ENCODE measurements around the gene VWA5B1. TPM values are rescaled to one million over a fixed set of nuclear protein-coding genes. Genes with fewer than 3 reads are reported as not detected.

The VWA5B1 gene
- total RNA-seq, 3 donors from 2014 or later (not counting 1 experiment from before 2014, with no cell fraction given) = not detected

- H3K27me3 Mint-ChIP-seq (ENCODE audit: low read depth in 2 of 2) = peaks cover 38 to 53% of the 10 kb centered on the region in 2 donors
- H3K27ac Mint-ChIP-seq = no peak overlapping the region
- H3K27me3 ChIP-seq (ENCODE audit: control insufficient read depth, insufficient read depth, low read length) = peaks cover 7% of the 10 kb centered on the region
- no peak overlapping the region for H3K4me3 Mint-ChIP-seq
- intact Hi-C loops (cut with micrococcal nuclease) = no loop called here
- ATAC-seq (no peak), DNase-seq (no peak)
- no peak for TF ChIP-seq CTCF (IDR thresholded peaks at IDR 0.05)
- 5% methylated on average over 42 of the region's 42 CpGs for WGBS (ENCODE audit: insufficient coverage)
- no peaks in the 10 kb centered on the region for H3K9me3 Mint-ChIP-seq
- H3K4me1 ChIP-seq (ENCODE audit: control insufficient read depth, insufficient read depth, low read length) = no peaks in the 10 kb centered on the region
- no peak overlapping the region for H3K4me3 ChIP-seq (ENCODE audit: low read length)
- H3K36me3 ChIP-seq (ENCODE audit: control insufficient read depth, insufficient read depth, low read length) = no peaks in the 10 kb centered on the region
- H3K4me1 Mint-ChIP-seq = peaks cover 0 to 4% of the 10 kb centered on the region in 2 donors
- H3K36me3 Mint-ChIP-seq = no peaks in the 10 kb centered on the region
- H3K27ac ChIP-seq (ENCODE audit: low read length) = no peak overlapping the region
- H3K9me3 ChIP-seq (ENCODE audit: control insufficient read depth, insufficient read depth, low read length) = no peaks in the 10 kb centered on the region
Observed at GRCh38 chr1:20366056-20366462, 75.4 kb downstream of the VWA5B1 start.

- ATAC-seq (no peak), DNase-seq (no peak)
- Mint-ChIP-seq H3K9me3 (no peaks in the 10 kb centered on the region), H3K4me3 (no peak overlapping the region), H3K36me3 (no peaks in the 10 kb centered on the region), H3K27ac (no peak overlapping the region), H3K27me3 (ENCODE audit: low read depth in 2 of 2) (peaks cover 34 to 53% of the 10 kb centered on the region in 2 donors), H3K4me1 (peaks cover 0 to 4% of the 10 kb centered on the region in 2 donors)
- 7% methylated on average over 70 of the region's 70 CpGs for WGBS (ENCODE audit: insufficient coverage)
- TF ChIP-seq CTCF (IDR thresholded peaks at IDR 0.05) = no peak
- no peaks in the 10 kb centered on the region for H3K4me1 ChIP-seq (ENCODE audit: control insufficient read depth, insufficient read depth, low read length)
- no peak overlapping the region for H3K27ac ChIP-seq (ENCODE audit: low read length)
- peaks cover 7% of the 10 kb centered on the region for H3K27me3 ChIP-seq (ENCODE audit: control insufficient read depth, insufficient read depth, low read length)
- H3K4me3 ChIP-seq (ENCODE audit: low read length) = no peak overlapping the region
- H3K36me3 ChIP-seq (ENCODE audit: control insufficient read depth, insufficient read depth, low read length) = no peaks in the 10 kb centered on the region
- H3K9me3 ChIP-seq (ENCODE audit: control insufficient read depth, insufficient read depth, low read length) = no peaks in the 10 kb centered on the region
- intact Hi-C loops (cut with micrococcal nuclease) = no loop called here
Observed at GRCh38 chr1:20366463-20367115, 75.9 kb downstream of the VWA5B1 start.

GRCh38 chr1:20367116-20367585 is 76.5 kb downstream of the VWA5B1 start:
- Mint-ChIP-seq H3K36me3 (no peaks in the 10 kb centered on the region), H3K4me1 (peaks cover 0 to 4% of the 10 kb centered on the region in 2 donors), H3K27ac (no peak overlapping the region), H3K4me3 (no peak overlapping the region), H3K27me3 (ENCODE audit: low read depth in 2 of 2) (peaks cover 29 to 49% of the 10 kb centered on the region in 2 donors), H3K9me3 (no peaks in the 10 kb centered on the region)
- Histone ChIP-seq H3K27me3 (ENCODE audit: control insufficient read depth, insufficient read depth, low read length) (peaks cover 7% of the 10 kb centered on the region), H3K36me3 (ENCODE audit: control insufficient read depth, insufficient read depth, low read length) (no peaks in the 10 kb centered on the region), H3K4me1 (ENCODE audit: control insufficient read depth, insufficient read depth, low read length) (no peaks in the 10 kb centered on the region), H3K27ac (ENCODE audit: low read length) (no peak overlapping the region), H3K4me3 (ENCODE audit: low read length) (no peak overlapping the region), H3K9me3 (ENCODE audit: control insufficient read depth, insufficient read depth, low read length) (no peaks in the 10 kb centered on the region)
- WGBS (ENCODE audit: insufficient coverage) = 12% methylated on average over 11 of the region's 11 CpGs
- intact Hi-C loops (cut with micrococcal nuclease) = no loop called here
- TF ChIP-seq CTCF (IDR thresholded peaks at IDR 0.05) = no peak
- DNase-seq (no peak), ATAC-seq (no peak)

- Histone ChIP-seq H3K9me3 (ENCODE audit: control insufficient read depth, insufficient read depth, low read length) (no peaks in the 10 kb centered on the region), H3K4me1 (ENCODE audit: control insufficient read depth, insufficient read depth, low read length) (no peaks in the 10 kb centered on the region), H3K36me3 (ENCODE audit: control insufficient read depth, insufficient read depth, low read length) (no peaks in the 10 kb centered on the region), H3K27me3 (ENCODE audit: control insufficient read depth, insufficient read depth, low read length) (peaks cover 7% of the 10 kb centered on the region), H3K4me3 (ENCODE audit: low read length) (no peak overlapping the region), H3K27ac (ENCODE audit: low read length) (no peak overlapping the region)
- no peak overlapping the region for H3K27ac Mint-ChIP-seq
- DNase-seq (no peak), ATAC-seq (no peak)
- peaks cover 24 to 44% of the 10 kb centered on the region in 2 donors for H3K27me3 Mint-ChIP-seq (ENCODE audit: low read depth in 2 of 2)
- peaks cover 0 to 4% of the 10 kb centered on the region in 2 donors for H3K4me1 Mint-ChIP-seq
- intact Hi-C loops (cut with micrococcal nuclease) = no loop called here
- H3K9me3 Mint-ChIP-seq = no peaks in the 10 kb centered on the region
- H3K36me3 Mint-ChIP-seq = no peaks in the 10 kb centered on the region
- TF ChIP-seq CTCF (IDR thresholded peaks at IDR 0.05) = no peak
- no peak overlapping the region for H3K4me3 Mint-ChIP-seq
- 73% methylated on average over 10 of the region's 10 CpGs for WGBS (ENCODE audit: insufficient coverage)
Observed at GRCh38 chr1:20367626-20368025, 77.0 kb downstream of the VWA5B1 start.
